Measurements from ENCODE around the gene B4GALT4. TPM values are rescaled to one million over a fixed set of nuclear protein-coding genes. Genes with fewer than 3 reads are reported as not detected.
A peak's percentile ranks its signal among the peaks of the same experiment; 100 is the strongest.

B4GALT4 gene
- total RNA-seq, 1 experiment from 2014 or later, result 37.6 TPM

DNA sequence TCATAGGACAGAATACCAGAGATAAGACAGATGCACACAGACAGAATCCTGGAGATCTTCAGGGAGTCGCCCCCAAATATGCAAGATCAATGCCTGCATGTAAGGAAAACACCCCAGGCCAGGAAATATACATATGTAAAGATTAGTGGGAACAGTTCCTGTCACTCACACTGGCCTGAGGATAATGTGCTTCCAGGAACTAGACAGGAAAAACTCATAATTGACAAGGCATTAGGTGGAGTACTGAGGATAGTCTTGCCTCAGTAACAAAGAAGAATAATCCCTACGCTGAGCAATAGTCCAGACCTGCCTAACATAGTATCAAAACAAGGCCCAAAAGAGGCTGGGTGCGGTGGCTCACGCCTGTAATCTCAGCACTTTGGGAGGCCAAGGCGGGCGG is 20.4 kb upstream of the B4GALT4 start:
- H3K4me3 ChIP-seq (ENCODE audit: low read length), result no peak overlapping the region
- CTCF ChIA-PET, result interaction anchor here (0.6 kb wide), 1 partner anchor 15 kb away, joined by 16 read pairs; no protein-coding TSS in a partner anchor
- intact Hi-C loops (cut with micrococcal nuclease), result no loop called here
- ATAC-seq, result no peak
- H4K20me1 ChIP-seq (ENCODE audit: low read length), result no peaks in the 10 kb centered on the region
- no peak overlapping the region for H3K27ac ChIP-seq (ENCODE audit: low read length)
- no peaks in the 10 kb centered on the region for H3K9me2 ChIP-seq (replicated peaks; ENCODE audit: low read length)
- no peaks in the 10 kb centered on the region for H3K27me3 ChIP-seq (ENCODE audit: low read length)
- no peaks in the 10 kb centered on the region for H3K79me2 ChIP-seq (ENCODE audit: low read length)
- TF ChIP-seq, protein P1, sequence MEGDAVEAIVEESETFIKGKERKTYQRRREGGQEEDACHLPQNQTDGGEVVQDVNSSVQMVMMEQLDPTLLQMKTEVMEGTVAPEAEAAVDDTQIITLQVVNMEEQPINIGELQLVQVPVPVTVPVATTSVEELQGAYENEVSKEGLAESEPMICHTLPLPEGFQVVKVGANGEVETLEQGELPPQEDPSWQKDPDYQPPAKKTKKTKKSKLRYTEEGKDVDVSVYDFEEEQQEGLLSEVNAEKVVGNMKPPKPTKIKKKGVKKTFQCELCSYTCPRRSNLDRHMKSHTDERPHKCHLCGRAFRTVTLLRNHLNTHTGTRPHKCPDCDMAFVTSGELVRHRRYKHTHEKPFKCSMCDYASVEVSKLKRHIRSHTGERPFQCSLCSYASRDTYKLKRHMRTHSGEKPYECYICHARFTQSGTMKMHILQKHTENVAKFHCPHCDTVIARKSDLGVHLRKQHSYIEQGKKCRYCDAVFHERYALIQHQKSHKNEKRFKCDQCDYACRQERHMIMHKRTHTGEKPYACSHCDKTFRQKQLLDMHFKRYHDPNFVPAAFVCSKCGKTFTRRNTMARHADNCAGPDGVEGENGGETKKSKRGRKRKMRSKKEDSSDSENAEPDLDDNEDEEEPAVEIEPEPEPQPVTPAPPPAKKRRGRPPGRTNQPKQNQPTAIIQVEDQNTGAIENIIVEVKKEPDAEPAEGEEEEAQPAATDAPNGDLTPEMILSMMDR (conservative IDR thresholded peaks at IDR 0.05; ENCODE audit: low read depth, low read length), result no peak
- TF ChIP-seq EZH2phosphoT487 (IDR thresholded peaks at IDR 0.05; ENCODE audit: borderline replicate concordance, low read length) (no peak), EZH2 (IDR thresholded peaks at IDR 0.05; ENCODE audit: low read length, unreplicated experiment) (no peak)
- H3K4me2 ChIP-seq (ENCODE audit: low read length), result no peak overlapping the region
- H2AFZ ChIP-seq (ENCODE audit: low read length), result no peak overlapping the region
- no peak overlapping the region for H3K9ac ChIP-seq (ENCODE audit: low read length)
- no peaks in the 10 kb centered on the region for H3F3A ChIP-seq (ENCODE audit: low read length, unreplicated experiment)
- no TSS peak for BruUV-seq (replicated peaks)
- no peak for DNase-seq
- peaks cover 14% of the 10 kb centered on the region; the same call in 1 of the 2 replicates for H3K4me1 ChIP-seq (ENCODE audit: insufficient read depth, low read length)
- POLR2A ChIA-PET (ENCODE audit: unreplicated experiment), result no interaction called here
- no peaks in the 10 kb centered on the region for H3K36me3 ChIP-seq (ENCODE audit: low read depth, low read length)
- H3K9me3 ChIP-seq (ENCODE audit: low read length), result no peaks in the 10 kb centered on the region

DNA sequence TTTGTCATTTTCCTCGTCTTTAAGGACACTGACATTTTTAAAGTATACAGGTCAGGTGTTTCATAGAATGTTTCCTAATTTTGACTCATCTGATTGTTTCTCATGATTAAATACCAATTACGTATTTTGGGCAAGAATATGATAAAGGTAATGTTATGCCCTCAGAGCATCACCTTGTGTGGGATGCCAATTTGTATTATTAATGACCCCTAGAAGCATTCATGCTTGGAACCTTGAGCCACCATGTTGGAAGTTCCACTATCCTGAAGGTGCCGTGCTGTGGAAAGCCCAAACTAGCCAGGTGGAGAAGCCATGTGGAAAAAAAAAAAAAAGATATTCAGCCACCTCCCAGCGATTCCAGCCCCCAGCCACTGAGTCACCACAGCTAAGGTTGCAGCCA is 19.1 kb upstream of the B4GALT4 start:
- H3F3A ChIP-seq (ENCODE audit: low read length, unreplicated experiment), result no peaks in the 10 kb centered on the region
- H2AFZ ChIP-seq (ENCODE audit: low read length), result peak overlapping the region; percentile 16; the same call in 1 of the 2 replicates
- no TSS peak for BruUV-seq (replicated peaks)
- H3K4me1 ChIP-seq (ENCODE audit: insufficient read depth, low read length), result peaks cover 14% of the 10 kb centered on the region; the same call in 1 of the 2 replicates
- H4K20me1 ChIP-seq (ENCODE audit: low read length), result no peaks in the 10 kb centered on the region
- ChIA-PET CTCF (no interaction called here), POLR2A (ENCODE audit: unreplicated experiment) (no interaction called here)
- H3K27ac ChIP-seq (ENCODE audit: low read length), result no peak overlapping the region
- H3K36me3 ChIP-seq (ENCODE audit: low read depth, low read length), result no peaks in the 10 kb centered on the region
- H3K9me2 ChIP-seq (replicated peaks; ENCODE audit: low read length), result no peaks in the 10 kb centered on the region
- DNase-seq, result no peak
- no peaks in the 10 kb centered on the region for H3K9me3 ChIP-seq (ENCODE audit: low read length)
- H3K4me2 ChIP-seq (ENCODE audit: low read length), result no peak overlapping the region
- H3K4me3 ChIP-seq (ENCODE audit: low read length), result no peak overlapping the region
- no peak overlapping the region for H3K9ac ChIP-seq (ENCODE audit: low read length)
- H3K79me2 ChIP-seq (ENCODE audit: low read length), result no peaks in the 10 kb centered on the region
- TF ChIP-seq, protein P1 (conservative IDR thresholded peaks at IDR 0.05; ENCODE audit: low read depth, low read length), result no peak
- TF ChIP-seq EZH2 (IDR thresholded peaks at IDR 0.05; ENCODE audit: low read length, unreplicated experiment), result no peak
- TF ChIP-seq EZH2phosphoT487 (IDR thresholded peaks at IDR 0.05; ENCODE audit: borderline replicate concordance, low read length), result no peak
- H3K27me3 ChIP-seq (ENCODE audit: low read length), result no peaks in the 10 kb centered on the region
- intact Hi-C loops (cut with micrococcal nuclease), result no loop called here
- ATAC-seq, result no peak

DNA sequence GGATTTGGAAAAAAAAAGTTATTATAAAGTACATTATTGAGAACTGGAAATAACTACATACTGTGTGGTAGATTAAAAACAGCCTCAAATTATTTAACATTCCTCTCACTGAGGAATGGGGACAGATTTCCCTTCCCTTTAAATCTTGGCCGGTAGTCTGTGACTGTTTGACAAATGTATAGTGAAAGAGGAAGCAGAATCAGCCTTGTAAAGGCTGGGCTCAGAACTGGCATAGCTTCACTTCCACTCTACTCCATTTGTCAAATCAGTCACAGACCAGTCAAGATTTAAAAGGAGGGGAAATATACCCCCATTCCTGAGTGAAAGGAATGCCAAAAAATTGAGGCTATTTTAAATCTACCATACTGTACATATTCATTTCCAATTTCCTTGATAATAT is 18.2 kb upstream of the B4GALT4 start:
- CTCF ChIA-PET, result interaction anchor here (1.1 kb wide), 1 partner anchor 18 kb away, joined by 4 read pairs; no protein-coding TSS in a partner anchor
- peak overlapping the region; percentile 49 for H2AFZ ChIP-seq (ENCODE audit: low read length)

More for the DNA sequence above, 18.2 kb upstream of the B4GALT4 start:
- Histone ChIP-seq H3K79me2 (ENCODE audit: low read length) (no peaks in the 10 kb centered on the region), H3K27me3 (ENCODE audit: low read length) (no peaks in the 10 kb centered on the region), H3K4me2 (ENCODE audit: low read length) (no peak overlapping the region), H3F3A (ENCODE audit: low read length, unreplicated experiment) (no peaks in the 10 kb centered on the region), H3K27ac (ENCODE audit: low read length) (no peak overlapping the region), H3K9me3 (ENCODE audit: low read length) (no peaks in the 10 kb centered on the region), H3K9ac (ENCODE audit: low read length) (no peak overlapping the region), H3K9me2 (replicated peaks; ENCODE audit: low read length) (no peaks in the 10 kb centered on the region), H4K20me1 (ENCODE audit: low read length) (no peaks in the 10 kb centered on the region), H3K4me3 (ENCODE audit: low read length) (no peak overlapping the region), H3K4me1 (ENCODE audit: insufficient read depth, low read length) (peaks cover 14% of the 10 kb centered on the region; the same call in 1 of the 2 replicates), H3K36me3 (ENCODE audit: low read depth, low read length) (no peaks in the 10 kb centered on the region)
- intact Hi-C loops (cut with micrococcal nuclease), result no loop called here
- DNase-seq (no peak), ATAC-seq (peak; percentile 65)
- POLR2A ChIA-PET (ENCODE audit: unreplicated experiment), result no interaction called here
- TF ChIP-seq, protein P1 (conservative IDR thresholded peaks at IDR 0.05; ENCODE audit: low read depth, low read length), result no peak
- TF ChIP-seq EZH2 (IDR thresholded peaks at IDR 0.05; ENCODE audit: low read length, unreplicated experiment) (no peak), EZH2phosphoT487 (IDR thresholded peaks at IDR 0.05; ENCODE audit: borderline replicate concordance, low read length) (no peak)
- BruUV-seq (replicated peaks), result no TSS peak
